KMS-11 (cell line): ENCODE data around the gene COCH.

Experiments
- H2AFZ ChIP-seq: fragments of 200-600 bp; sonication (generic); 2 replicates; pipeline ENCODE4 v1.6.1; 2016; ENCODE audit warnings: antibody characterized with exemption, mixed run types, low read depth
- H3K27ac ChIP-seq: fragments of 200-600 bp; sonication (generic); 2 replicates; pipeline ENCODE4 v1.6.1; 2016; ENCODE audit warnings: mild to moderate bottlenecking, mixed run types
- H3K27me3 ChIP-seq: fragments of 200-600 bp; sonication (generic); 2 replicates; pipeline ENCODE4 v1.6.1; 2017; ENCODE audit warnings: mild to moderate bottlenecking, low read depth, mixed run types, moderate library complexity; ENCODE audit not compliant: insufficient read depth
- H3K36me3 ChIP-seq: fragments of 200-600 bp; sonication (generic); 2 replicates; pipeline ENCODE4 v1.6.1; 2017; ENCODE audit warnings: mild to moderate bottlenecking, mixed run types; ENCODE audit not compliant: insufficient read depth
- H3K4me1 ChIP-seq: fragments of 200-600 bp; sonication (generic); 2 replicates; pipeline ENCODE4 v1.6.1; 2016; ENCODE audit warnings: mild to moderate bottlenecking, low read depth, mixed run types; ENCODE audit not compliant: poor library complexity, severe bottlenecking
- H3K4me2 ChIP-seq: fragments of 200-600 bp; sonication (generic); 2 replicates; pipeline ENCODE4 v1.7.0; 2016; ENCODE audit warnings: mild to moderate bottlenecking, mixed run types
- H3K4me3 ChIP-seq: fragments of 200-600 bp; sonication (generic); IDR thresholded peaks from 2 replicates; pipeline ENCODE4 v1.6.1; 2017; ENCODE audit warnings: low read depth, low read length, mixed read lengths; ENCODE audit not compliant: insufficient read depth
- H3K79me2 ChIP-seq: fragments of 200-600 bp; sonication (generic); 2 replicates; pipeline ENCODE4 v1.6.1; 2016; ENCODE audit warnings: low read depth, mixed run types; ENCODE audit not compliant: insufficient read depth
- H3K9ac ChIP-seq: fragments of 200-600 bp; sonication (generic); 2 replicates; pipeline ENCODE4 v1.6.1; 2016; ENCODE audit warnings: mild to moderate bottlenecking, mixed run types
- H4K20me1 ChIP-seq: fragments of 200-600 bp; sonication (generic); 2 replicates; pipeline ENCODE4 v1.6.1; 2016; ENCODE audit warnings: mild to moderate bottlenecking, mixed run types; ENCODE audit not compliant: insufficient read depth
- TF ChIP-seq, protein P1 (sequence below): fragments of 200-600 bp; sonication (generic); conservative IDR thresholded peaks from 2 replicates; pipeline ENCODE4 v1.6.1; 2017; ENCODE audit warnings: low read depth, mild to moderate bottlenecking, antibody characterized with exemption, low read length, moderate library complexity, mixed read lengths

Gene COCH

DNA sequence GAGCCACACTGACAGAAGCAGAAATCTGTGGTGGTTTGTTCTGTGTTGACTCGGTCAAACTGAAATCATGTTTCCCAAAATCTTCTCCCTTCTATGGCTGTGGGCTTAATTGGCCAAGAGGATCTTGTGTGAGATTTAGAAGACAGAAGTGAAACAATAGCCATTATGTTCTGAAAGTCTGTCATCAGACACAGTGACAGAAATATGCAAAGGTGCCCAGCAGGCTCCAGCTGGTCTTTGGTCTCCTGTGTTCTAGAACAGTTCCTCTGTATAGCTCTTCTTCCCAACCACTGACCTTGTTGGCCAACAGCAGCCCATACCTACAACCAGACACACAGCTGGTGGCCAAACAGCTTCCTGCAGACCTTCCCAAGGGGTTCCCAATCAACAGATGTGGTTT is 25.0 kb upstream of the COCH start:
- no peaks in the 10 kb centered on the region for H3K4me1 ChIP-seq
- H3K79me2 ChIP-seq = no peaks in the 10 kb centered on the region
- no peaks in the 10 kb centered on the region for H3K36me3 ChIP-seq
- no peak overlapping the region for H3K27ac ChIP-seq
- TF ChIP-seq, protein P1, sequence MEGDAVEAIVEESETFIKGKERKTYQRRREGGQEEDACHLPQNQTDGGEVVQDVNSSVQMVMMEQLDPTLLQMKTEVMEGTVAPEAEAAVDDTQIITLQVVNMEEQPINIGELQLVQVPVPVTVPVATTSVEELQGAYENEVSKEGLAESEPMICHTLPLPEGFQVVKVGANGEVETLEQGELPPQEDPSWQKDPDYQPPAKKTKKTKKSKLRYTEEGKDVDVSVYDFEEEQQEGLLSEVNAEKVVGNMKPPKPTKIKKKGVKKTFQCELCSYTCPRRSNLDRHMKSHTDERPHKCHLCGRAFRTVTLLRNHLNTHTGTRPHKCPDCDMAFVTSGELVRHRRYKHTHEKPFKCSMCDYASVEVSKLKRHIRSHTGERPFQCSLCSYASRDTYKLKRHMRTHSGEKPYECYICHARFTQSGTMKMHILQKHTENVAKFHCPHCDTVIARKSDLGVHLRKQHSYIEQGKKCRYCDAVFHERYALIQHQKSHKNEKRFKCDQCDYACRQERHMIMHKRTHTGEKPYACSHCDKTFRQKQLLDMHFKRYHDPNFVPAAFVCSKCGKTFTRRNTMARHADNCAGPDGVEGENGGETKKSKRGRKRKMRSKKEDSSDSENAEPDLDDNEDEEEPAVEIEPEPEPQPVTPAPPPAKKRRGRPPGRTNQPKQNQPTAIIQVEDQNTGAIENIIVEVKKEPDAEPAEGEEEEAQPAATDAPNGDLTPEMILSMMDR = no peak
- no peak overlapping the region for H3K4me2 ChIP-seq
- no peak overlapping the region for H3K9ac ChIP-seq
- H2AFZ ChIP-seq = no peak overlapping the region
- H3K4me3 ChIP-seq = no peak overlapping the region
- H4K20me1 ChIP-seq = no peaks in the 10 kb centered on the region
- no peaks in the 10 kb centered on the region for H3K27me3 ChIP-seq

DNA sequence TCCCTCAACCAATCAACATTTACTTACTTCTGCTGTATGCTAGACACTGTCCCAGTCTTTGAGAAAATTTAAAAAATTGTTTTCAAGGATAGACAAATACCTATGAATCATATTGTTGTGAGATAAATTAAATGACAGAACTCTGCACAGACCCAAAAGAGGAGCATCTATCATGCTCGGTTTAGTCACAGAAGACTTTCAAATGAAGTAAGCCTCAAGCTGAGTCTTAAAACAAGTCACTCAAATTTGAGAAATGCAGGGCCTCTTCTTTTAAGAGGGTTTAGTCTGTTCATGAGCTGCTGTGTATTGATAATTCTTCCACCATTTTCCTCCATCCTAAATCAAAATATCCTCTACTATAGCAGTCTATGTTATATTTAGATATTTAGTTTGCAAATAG is 24.4 kb upstream of the COCH start:
- H3K4me2 ChIP-seq = no peak overlapping the region
- no peak overlapping the region for H2AFZ ChIP-seq
- no peaks in the 10 kb centered on the region for H4K20me1 ChIP-seq
- H3K4me3 ChIP-seq = no peak overlapping the region
- no peak overlapping the region for H3K27ac ChIP-seq
- H3K9ac ChIP-seq = no peak overlapping the region
- H3K79me2 ChIP-seq = no peaks in the 10 kb centered on the region
- H3K36me3 ChIP-seq = no peaks in the 10 kb centered on the region
- H3K4me1 ChIP-seq = no peaks in the 10 kb centered on the region
- TF ChIP-seq, protein P1 = no peak
- H3K27me3 ChIP-seq = no peaks in the 10 kb centered on the region

DNA sequence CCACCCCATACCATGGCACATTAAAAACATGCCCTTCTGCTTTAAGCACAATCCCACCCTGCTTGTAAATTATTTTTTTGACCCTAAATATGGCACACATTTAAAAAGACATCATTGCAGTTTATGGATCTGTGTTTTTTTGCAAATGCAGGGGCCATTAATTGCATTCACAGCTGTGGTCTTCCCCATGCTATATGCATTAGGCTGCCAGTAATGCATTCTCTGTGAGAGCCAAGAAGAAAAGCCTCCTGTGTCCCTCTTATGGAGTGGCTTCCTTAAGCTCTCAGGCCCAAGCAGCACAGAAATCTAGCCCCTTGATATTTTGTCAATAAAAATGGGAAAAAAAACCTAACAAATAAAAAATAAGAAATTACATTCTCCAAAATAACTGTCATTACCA is 20.4 kb upstream of the COCH start:
- Histone ChIP-seq H4K20me1 (no peaks in the 10 kb centered on the region), H3K9ac (no peak overlapping the region), H3K36me3 (no peaks in the 10 kb centered on the region), H3K4me2 (no peak overlapping the region), H2AFZ (no peak overlapping the region), H3K27me3 (no peaks in the 10 kb centered on the region), H3K4me3 (no peak overlapping the region), H3K4me1 (no peaks in the 10 kb centered on the region), H3K27ac (no peak overlapping the region), H3K79me2 (no peaks in the 10 kb centered on the region)
- TF ChIP-seq, protein P1 = no peak

DNA sequence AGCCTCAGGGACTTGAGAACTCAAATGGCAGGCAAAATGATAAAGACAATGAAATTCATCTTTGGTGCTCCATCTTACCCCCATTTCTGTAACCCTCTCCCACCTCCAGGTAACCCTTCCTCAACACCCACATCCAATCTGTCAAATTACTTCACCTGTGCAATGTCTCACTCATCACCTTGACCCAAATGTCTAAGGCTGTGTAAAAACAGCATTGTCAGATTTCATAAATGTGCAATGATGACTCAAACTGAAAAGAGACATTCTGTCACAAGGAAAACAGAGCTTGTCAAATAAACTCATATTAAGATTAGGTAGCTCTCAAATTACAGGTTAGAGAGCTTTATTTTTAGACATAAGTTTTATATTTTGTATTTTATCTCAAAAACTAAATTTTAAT is 19.9 kb upstream of the COCH start:
- Histone ChIP-seq H2AFZ (no peak overlapping the region), H4K20me1 (no peaks in the 10 kb centered on the region), H3K27me3 (no peaks in the 10 kb centered on the region), H3K9ac (no peak overlapping the region), H3K79me2 (no peaks in the 10 kb centered on the region), H3K4me1 (no peaks in the 10 kb centered on the region), H3K36me3 (no peaks in the 10 kb centered on the region), H3K4me2 (no peak overlapping the region), H3K27ac (no peak overlapping the region), H3K4me3 (no peak overlapping the region)
- TF ChIP-seq, protein P1 = no peak
